ENCODE results near the gene DMWD.

DMWD gene

DNA sequence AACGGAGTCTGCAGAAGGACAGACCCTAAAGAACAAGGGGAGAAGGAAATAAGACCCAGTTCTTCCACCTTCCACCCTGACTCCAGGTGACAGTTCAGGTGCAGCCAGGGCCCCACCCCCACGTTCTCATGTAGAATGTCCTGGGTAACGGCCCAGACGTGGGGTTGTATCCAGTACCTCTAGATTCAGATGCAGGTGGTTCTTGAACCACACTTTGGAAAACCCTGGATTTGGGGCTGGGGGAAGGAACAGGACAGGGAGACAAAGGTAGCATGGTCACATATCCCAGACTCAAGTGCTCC lies 12.5 kb downstream of the DMWD start:
- no peak for DNase-seq (ENCODE audit: low read depth in 1 of 2, low spot score in 1 of 2)
- H3K27me3 ChIP-seq (ENCODE audit: insufficient read depth, poor library complexity, severe bottlenecking) = peaks cover 62% of the 10 kb centered on the region
- TF ChIP-seq CTCF (IDR thresholded peaks at IDR 0.05; ENCODE audit: insufficient read depth, low read length) (no peak), POLR2AphosphoS5 (IDR thresholded peaks at IDR 0.05; ENCODE audit: low read depth) (no peak), GABPA (IDR thresholded peaks at IDR 0.05; ENCODE audit: low read depth) (no peak)
- H3K4me3 ChIP-seq (replicated peaks; ENCODE audit: insufficient read depth, low read length) = no peak overlapping the region
- no peak overlapping the region for H3K27ac ChIP-seq (replicated peaks)

- H3K4me3 ChIP-seq (replicated peaks; ENCODE audit: insufficient read depth, low read length) = no peak overlapping the region
Observed at GRCh38 chr19:45779231-45780145, 13.2 kb downstream of the DMWD start.

GRCh38 chr19:45778010-45778661 lies 14.5 kb downstream of the DMWD start:
- no peak overlapping the region for H3K27ac ChIP-seq (replicated peaks)
- TF ChIP-seq GABPA (IDR thresholded peaks at IDR 0.05; ENCODE audit: low read depth) (no peak), REST (IDR thresholded peaks at IDR 0.05; ENCODE audit: insufficient replicate concordance, low read depth) (no peak), POLR2AphosphoS5 (IDR thresholded peaks at IDR 0.05; ENCODE audit: low read depth) (no peak)
- no peak overlapping the region for H3K4me3 ChIP-seq (replicated peaks; ENCODE audit: insufficient read depth, low read length)
- H3K27me3 ChIP-seq (ENCODE audit: insufficient read depth, poor library complexity, severe bottlenecking) = peaks cover 50% of the 10 kb centered on the region
- DNase-seq (ENCODE audit: low read depth in 1 of 2, low spot score in 1 of 2) = no peak

More at GRCh38 chr19:45779231-45780145, 13.2 kb downstream of the DMWD start:
- TF ChIP-seq REST (IDR thresholded peaks at IDR 0.05; ENCODE audit: insufficient replicate concordance, low read depth) (no peak), CTCF (IDR thresholded peaks at IDR 0.05; ENCODE audit: insufficient read depth, low read length) (peak; percentile 47)
- peaks cover 59% of the 10 kb centered on the region for H3K27me3 ChIP-seq (ENCODE audit: insufficient read depth, poor library complexity, severe bottlenecking)
- no peak overlapping the region for H3K27ac ChIP-seq (replicated peaks)
- peak in 1 of 2 experiments; percentile 73 for DNase-seq (ENCODE audit: low read depth in 1 of 2, low spot score in 1 of 2)

- H3K27me3 ChIP-seq (ENCODE audit: insufficient read depth, poor library complexity, severe bottlenecking) = peaks cover 53% of the 10 kb centered on the region
- TF ChIP-seq SPI1 (IDR thresholded peaks at IDR 0.05; ENCODE audit: borderline replicate concordance, low read depth) = no peak
- TF ChIP-seq GABPA (IDR thresholded peaks at IDR 0.05; ENCODE audit: low read depth) = no peak
- no peak for TF ChIP-seq POLR2AphosphoS5 (IDR thresholded peaks at IDR 0.05; ENCODE audit: low read depth)
- no peak for TF ChIP-seq CTCF (IDR thresholded peaks at IDR 0.05; ENCODE audit: insufficient read depth, low read length)
- no peak for TF ChIP-seq REST (IDR thresholded peaks at IDR 0.05; ENCODE audit: insufficient replicate concordance, low read depth)
- no peak overlapping the region for H3K4me3 ChIP-seq (replicated peaks; ENCODE audit: insufficient read depth, low read length)
- no peak overlapping the region for H3K27ac ChIP-seq (replicated peaks)
- DNase-seq (ENCODE audit: low read depth in 1 of 2, low spot score in 1 of 2) = no peak
Observed at GRCh38 chr19:45777395-45777961, 15.2 kb downstream of the DMWD start.
